ENCODE data around the gene SLC22A8.

Gene SLC22A8

DNA sequence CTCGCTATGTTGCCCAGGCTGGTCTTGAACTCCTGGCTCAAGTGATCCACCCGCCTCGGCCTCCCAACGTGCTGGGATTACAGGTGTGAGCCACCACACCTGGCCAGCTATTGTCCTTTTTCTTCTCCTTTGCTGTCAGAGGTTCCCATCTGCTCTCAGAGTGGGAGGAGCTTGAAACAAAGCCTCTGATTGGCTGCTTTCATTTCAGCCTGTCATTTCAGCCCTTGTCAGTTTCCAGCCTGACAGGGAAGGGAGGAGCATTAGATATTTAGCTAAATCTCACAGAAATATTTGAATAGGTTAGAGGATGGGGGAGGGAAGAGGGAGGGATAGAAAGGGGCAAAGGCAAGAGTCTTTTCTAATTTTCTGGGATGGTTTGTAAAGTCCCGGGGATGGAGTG lies 39.5 kb downstream of the SLC22A8 start:
- no peak for TF ChIP-seq CTCF (IDR thresholded peaks at IDR 0.05)
- intact Hi-C loops (cut with DNase I; ENCODE audit: low total_unique reads), result no loop called here
- no peak for DNase-seq
- peaks cover 0 to 14% (median 6%) of the 10 kb centered on the region in 4 donors for H3K4me1 ChIP-seq
- H3K9me3 ChIP-seq, result no peaks in the 10 kb centered on the region
- H3K36me3 ChIP-seq, result no peaks in the 10 kb centered on the region
- no peak overlapping the region for H3K27ac ChIP-seq
- peaks cover 0 to 15% of the 10 kb centered on the region in 2 donors for H3K27me3 ChIP-seq
- no peak overlapping the region for H3K4me3 ChIP-seq

DNA sequence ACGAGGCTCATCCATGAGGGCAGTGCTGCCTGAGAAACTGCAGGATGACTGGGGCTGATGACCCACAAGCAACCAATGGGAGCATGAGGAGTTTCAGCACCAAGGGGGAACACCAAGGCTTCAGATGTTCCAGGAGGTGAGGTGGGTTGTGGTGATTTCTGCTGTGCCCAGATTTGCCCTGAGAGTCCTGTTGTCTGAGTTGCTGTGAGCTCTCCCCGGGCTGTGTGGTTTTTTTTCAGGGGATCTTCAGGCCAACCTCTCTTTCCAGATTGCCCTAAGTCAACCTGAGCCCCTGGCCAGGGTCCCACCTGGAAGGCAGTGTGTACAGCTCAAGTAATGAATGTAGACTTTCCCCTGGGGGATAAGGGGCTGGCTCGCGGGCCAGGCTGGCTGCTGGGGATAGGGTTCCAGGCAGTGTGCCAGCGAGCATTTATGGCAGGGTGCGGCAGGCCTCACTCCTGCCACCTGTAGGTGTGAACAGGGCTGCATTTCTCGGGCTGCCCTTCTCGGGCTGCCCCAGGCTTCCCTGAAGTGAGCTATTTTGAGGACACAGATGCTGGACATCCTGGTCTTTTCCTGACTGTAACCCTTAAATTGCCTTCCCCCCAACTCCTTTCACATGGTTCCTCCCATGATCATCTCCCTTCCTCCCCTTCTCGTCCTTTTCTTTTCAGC lies 40.7 kb downstream of the SLC22A8 start:
- no peak overlapping the region for H3K27ac ChIP-seq
- H3K4me1 ChIP-seq, result peaks cover 0 to 14% (median 6%) of the 10 kb centered on the region in 4 donors
- DNase-seq, result no peak
- H3K36me3 ChIP-seq, result no peaks in the 10 kb centered on the region
- H3K9me3 ChIP-seq, result no peaks in the 10 kb centered on the region
- TF ChIP-seq CTCF (IDR thresholded peaks at IDR 0.05), result no peak
- peaks cover 0 to 11% of the 10 kb centered on the region in 2 donors for H3K27me3 ChIP-seq
- no peak overlapping the region for H3K4me3 ChIP-seq
- intact Hi-C loops (cut with DNase I; ENCODE audit: low total_unique reads), result no loop called here

DNA sequence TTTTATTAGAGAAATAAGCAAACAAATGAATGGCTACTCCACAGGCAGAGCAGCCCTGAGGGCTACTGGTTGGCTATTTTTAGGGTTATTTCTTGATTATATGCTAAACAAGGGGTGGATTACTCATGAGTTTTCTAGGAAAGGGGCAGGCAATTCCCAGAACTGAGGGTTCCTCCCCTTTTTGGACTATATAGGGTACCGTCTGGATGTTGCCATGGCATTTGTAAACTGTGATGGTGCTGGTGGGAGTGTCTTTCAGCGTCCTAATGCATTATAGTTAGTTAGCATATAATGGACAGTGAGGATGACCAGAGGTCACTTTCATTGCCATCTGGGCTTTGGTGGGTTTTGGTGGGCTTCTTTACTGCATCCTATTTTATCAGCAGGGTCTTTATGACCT lies 50.1 kb downstream of the SLC22A8 start:
- H3K36me3 ChIP-seq, result no peaks in the 10 kb centered on the region
- H3K4me1 ChIP-seq, result no peaks in the 10 kb centered on the region
- intact Hi-C loops (cut with DNase I; ENCODE audit: low total_unique reads), result no loop called here
- peaks cover 0 to 4% of the 10 kb centered on the region in 2 donors for H3K27me3 ChIP-seq
- H3K4me3 ChIP-seq, result no peak overlapping the region
- no peak overlapping the region for H3K27ac ChIP-seq
- no peak for DNase-seq
- no peaks in the 10 kb centered on the region for H3K9me3 ChIP-seq
- TF ChIP-seq CTCF (IDR thresholded peaks at IDR 0.05), result no peak

GRCh38 chr11:62962391-62962790 lies 53.2 kb downstream of the SLC22A8 start:
- Histone ChIP-seq H3K27me3 (peaks cover 0 to 4% of the 10 kb centered on the region in 2 donors), H3K4me3 (no peak overlapping the region), H3K27ac (no peak overlapping the region), H3K36me3 (no peaks in the 10 kb centered on the region), H3K4me1 (peaks cover 0 to 10% (median 5%) of the 10 kb centered on the region in 4 donors), H3K9me3 (no peaks in the 10 kb centered on the region)
- TF ChIP-seq CTCF (IDR thresholded peaks at IDR 0.05), result no peak
- intact Hi-C loops (cut with DNase I; ENCODE audit: low total_unique reads), result no loop called here
- no peak for DNase-seq

DNA sequence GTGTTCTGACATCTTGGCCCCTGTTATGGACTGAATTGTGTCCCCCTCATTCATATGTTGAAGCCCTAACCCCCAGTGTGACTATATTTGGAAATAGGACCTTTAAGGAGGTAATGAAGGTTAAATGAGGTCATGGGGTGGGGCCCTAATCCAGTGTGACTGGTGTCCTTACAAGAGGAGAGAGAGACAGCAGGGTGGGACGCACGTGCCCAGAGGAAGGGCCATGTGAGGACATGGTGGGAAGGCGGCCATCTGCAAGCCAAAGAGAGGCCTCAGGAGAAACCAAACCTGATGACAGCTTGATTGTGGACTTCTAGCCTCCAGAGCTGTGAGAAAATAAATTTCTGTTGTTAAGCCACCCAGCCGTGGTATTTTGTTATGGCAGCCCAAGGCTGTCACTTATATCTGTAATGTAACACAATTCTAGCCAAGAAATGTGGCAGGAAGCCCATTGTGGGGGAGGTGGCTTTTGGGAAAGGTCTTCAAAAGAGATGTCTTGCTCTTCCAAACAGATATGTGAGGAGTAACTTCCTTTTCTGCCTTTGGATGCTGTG lies 54.5 kb downstream of the SLC22A8 start:
- H3K27ac ChIP-seq, result no peak overlapping the region
- peaks cover 0 to under 1% of the 10 kb centered on the region in 2 donors for H3K27me3 ChIP-seq
- TF ChIP-seq CTCF (IDR thresholded peaks at IDR 0.05), result no peak
- no peaks in the 10 kb centered on the region for H3K9me3 ChIP-seq
- DNase-seq, result no peak
- intact Hi-C loops (cut with DNase I; ENCODE audit: low total_unique reads), result no loop called here
- no peak overlapping the region for H3K4me3 ChIP-seq
- peaks cover 0 to 10% (median 5%) of the 10 kb centered on the region in 4 donors for H3K4me1 ChIP-seq
- no peaks in the 10 kb centered on the region for H3K36me3 ChIP-seq
